Central memory CD8-positive, alpha-beta T cell (primary cell): ENCODE data around the gene VSTM2B.

Experiments
- ATAC-seq: fragments of 150-1000 bp; cut with Tn5 transposase; replicated peaks from 2 replicates; pipeline ENCODE4 v1.10.0; 2022; ENCODE audit warnings: mild to moderate bottlenecking, moderate FRiP score, moderate number of reproducible peaks; ENCODE audit not compliant: poor library complexity, severe bottlenecking; ENCODE audit errors: extremely low read depth
- DNase-seq, 2 donors: peaks; one replicate each; pipeline ENCODE4 v3.0.0; 2021; ENCODE audit warnings: low spot score in 2 of 2
- H3K27ac Mint-ChIP-seq: one replicate; pipeline ENCODE4 v1.8.0; 2022; ENCODE audit warnings: low read depth, mild to moderate bottlenecking, moderate library complexity, mixed read lengths
- H3K27me3 Mint-ChIP-seq: one replicate; pipeline ENCODE4 v1.8.0; 2022; ENCODE audit warnings: mixed read lengths
- H3K36me3 Mint-ChIP-seq: one replicate; pipeline ENCODE4 v1.8.0; 2022; ENCODE audit warnings: mild to moderate bottlenecking, moderate library complexity, mixed read lengths; ENCODE audit not compliant: insufficient read depth
- H3K4me1 Mint-ChIP-seq: one replicate; pipeline ENCODE4 v1.8.0; 2022; ENCODE audit warnings: mixed read lengths
- H3K4me3 Mint-ChIP-seq: one replicate; pipeline ENCODE4 v1.8.0; 2022; ENCODE audit warnings: mild to moderate bottlenecking, moderate library complexity, mixed read lengths
- H3K9me3 Mint-ChIP-seq: one replicate; pipeline ENCODE4 v1.8.0; 2022; ENCODE audit warnings: mixed read lengths

Gene VSTM2B

GRCh38 chr19:29612801-29613595, 87.2 kb downstream of the VSTM2B start:
- Mint-ChIP-seq H3K36me3 (peaks cover 57% of the 10 kb centered on the region), H3K9me3 (no peaks in the 10 kb centered on the region), H3K27ac (peak overlapping the region; percentile 80), H3K4me1 (peaks cover 55% of the 10 kb centered on the region), H3K27me3 (no peaks in the 10 kb centered on the region), H3K4me3 (no peak overlapping the region)
- DNase-seq (no peak), ATAC-seq (no peak)

GRCh38 chr19:29614046-29614445, 88.3 kb downstream of the VSTM2B start:
- H3K27ac Mint-ChIP-seq, result no peak overlapping the region
- DNase-seq, result no peak
- no peak overlapping the region for H3K4me3 Mint-ChIP-seq
- H3K27me3 Mint-ChIP-seq, result no peaks in the 10 kb centered on the region
- peaks cover 53% of the 10 kb centered on the region for H3K36me3 Mint-ChIP-seq
- no peaks in the 10 kb centered on the region for H3K9me3 Mint-ChIP-seq
- peaks cover 55% of the 10 kb centered on the region for H3K4me1 Mint-ChIP-seq
- ATAC-seq, result no peak
